Measurements from ENCODE around the gene POF1B.
A peak's percentile ranks its signal among the peaks of the same experiment; 100 is the strongest.
"Not testable (repeated sequence)": the region's sequence is repeated elsewhere in the genome, so short reads cannot be mapped to it uniquely, and the experiment has no call there.

POF1B gene

DNA sequence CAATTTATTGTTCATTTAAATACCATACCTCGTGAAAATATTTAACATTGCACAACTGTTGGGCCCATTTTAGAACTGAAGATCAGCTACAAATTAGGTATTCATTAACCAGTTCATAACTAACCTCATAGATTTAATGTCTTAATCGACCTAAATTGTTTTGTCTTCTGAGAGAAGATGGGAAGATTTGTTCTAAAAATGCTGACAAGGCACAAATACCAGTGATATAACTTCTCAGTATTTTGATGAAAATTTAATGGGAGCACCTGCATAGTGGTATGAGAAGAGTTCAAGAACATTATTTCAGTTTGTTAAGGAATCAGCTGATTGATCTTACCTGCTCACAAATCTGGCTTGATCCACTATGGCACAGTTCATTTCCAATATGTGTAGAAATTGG, 33.9 kb downstream of the POF1B start:
- no peak for DNase-seq
- H3K36me3 ChIP-seq (ENCODE audit: control insufficient read depth, insufficient read depth, low read length) = no peaks in the 10 kb centered on the region
- no peak overlapping the region for H3K27ac ChIP-seq (ENCODE audit: insufficient read depth, low read length, poor library complexity, severe bottlenecking)
- no peaks in the 10 kb centered on the region for H3K4me1 ChIP-seq (ENCODE audit: control insufficient read depth, insufficient read depth, low read length, poor library complexity, severe bottlenecking)
- no peak overlapping the region for H3K4me3 ChIP-seq (ENCODE audit: insufficient read depth, low read depth, low read length, poor library complexity, severe bottlenecking)
- H3K9me3 ChIP-seq (ENCODE audit: control insufficient read depth, low read length) = no peaks in the 10 kb centered on the region
- no peaks in the 10 kb centered on the region for H3K27me3 ChIP-seq (replicated peaks; ENCODE audit: control insufficient read depth, insufficient read depth, low read length, poor library complexity, severe bottlenecking)

DNA sequence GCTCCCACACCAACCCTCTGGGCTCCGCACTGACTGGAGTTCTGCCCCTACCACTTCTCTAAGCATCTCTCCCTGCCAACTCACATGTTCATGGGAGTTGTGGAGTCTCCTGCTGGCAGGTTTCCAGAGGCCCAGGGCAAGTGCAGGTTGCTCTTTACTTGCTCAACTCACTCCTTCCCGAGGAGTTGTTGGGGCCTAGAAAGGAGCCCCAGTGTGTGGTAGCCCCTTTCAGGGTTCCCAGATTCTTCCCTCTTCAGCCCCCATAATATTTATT, 52.5 kb downstream of the POF1B start:
- Histone ChIP-seq H3K9me3 (ENCODE audit: control insufficient read depth, low read length) (no peaks in the 10 kb centered on the region), H3K27ac (ENCODE audit: insufficient read depth, low read length, poor library complexity, severe bottlenecking) (no peak overlapping the region), H3K4me1 (ENCODE audit: control insufficient read depth, insufficient read depth, low read length, poor library complexity, severe bottlenecking) (no peaks in the 10 kb centered on the region), H3K27me3 (replicated peaks; ENCODE audit: control insufficient read depth, insufficient read depth, low read length, poor library complexity, severe bottlenecking) (no peaks in the 10 kb centered on the region), H3K36me3 (ENCODE audit: control insufficient read depth, insufficient read depth, low read length) (no peaks in the 10 kb centered on the region), H3K4me3 (ENCODE audit: insufficient read depth, low read depth, low read length, poor library complexity, severe bottlenecking) (no peak overlapping the region)
- no peak for DNase-seq

DNA sequence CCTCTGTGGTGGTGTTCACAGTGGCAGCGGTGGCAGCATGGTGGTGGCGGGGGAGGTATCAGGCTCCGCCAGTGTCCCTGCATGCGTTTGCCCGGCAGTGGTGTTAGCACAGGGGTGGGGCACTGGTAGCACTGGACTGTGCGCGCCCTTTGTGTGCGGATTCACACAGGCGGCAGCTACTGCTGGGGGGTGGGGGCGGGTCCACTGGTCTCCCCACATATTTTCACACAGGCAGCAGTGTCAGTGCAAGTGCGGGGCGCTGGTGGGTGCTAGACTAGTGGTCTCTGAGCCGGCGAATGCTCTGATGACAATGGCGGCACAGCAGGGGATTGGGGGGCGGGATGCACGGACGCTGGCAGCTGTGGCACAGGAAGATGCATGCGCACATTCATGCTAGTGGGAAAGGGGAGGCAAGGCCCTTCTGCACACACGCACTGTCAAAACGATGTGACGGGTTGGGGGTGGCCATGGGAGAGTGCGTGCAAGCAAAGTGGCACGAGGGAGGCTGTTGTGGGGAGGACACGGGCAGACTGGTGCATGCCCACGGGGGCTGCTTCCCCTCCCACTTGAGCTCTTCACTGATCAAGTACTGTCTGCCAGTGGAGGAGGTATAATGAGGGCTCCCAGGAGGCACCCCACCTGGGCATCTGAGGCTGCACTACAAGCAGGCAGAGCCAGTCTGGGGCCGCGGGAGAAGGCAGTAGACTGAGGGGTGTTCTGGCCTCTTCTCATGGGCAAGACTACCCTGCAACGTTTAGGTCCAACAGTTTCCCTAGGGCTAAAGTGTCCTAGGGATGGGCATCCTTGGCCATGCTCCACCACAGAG, 53.0 kb downstream of the POF1B start:
- Histone ChIP-seq H3K4me1 (ENCODE audit: control insufficient read depth, insufficient read depth, low read length, poor library complexity, severe bottlenecking) (no peaks in the 10 kb centered on the region), H3K27me3 (replicated peaks; ENCODE audit: control insufficient read depth, insufficient read depth, low read length, poor library complexity, severe bottlenecking) (no peaks in the 10 kb centered on the region), H3K4me3 (ENCODE audit: insufficient read depth, low read depth, low read length, poor library complexity, severe bottlenecking) (no peak overlapping the region), H3K9me3 (ENCODE audit: control insufficient read depth, low read length) (no peaks in the 10 kb centered on the region), H3K36me3 (ENCODE audit: control insufficient read depth, insufficient read depth, low read length) (no peaks in the 10 kb centered on the region), H3K27ac (ENCODE audit: insufficient read depth, low read length, poor library complexity, severe bottlenecking) (no peak overlapping the region)
- no peak for DNase-seq

DNA sequence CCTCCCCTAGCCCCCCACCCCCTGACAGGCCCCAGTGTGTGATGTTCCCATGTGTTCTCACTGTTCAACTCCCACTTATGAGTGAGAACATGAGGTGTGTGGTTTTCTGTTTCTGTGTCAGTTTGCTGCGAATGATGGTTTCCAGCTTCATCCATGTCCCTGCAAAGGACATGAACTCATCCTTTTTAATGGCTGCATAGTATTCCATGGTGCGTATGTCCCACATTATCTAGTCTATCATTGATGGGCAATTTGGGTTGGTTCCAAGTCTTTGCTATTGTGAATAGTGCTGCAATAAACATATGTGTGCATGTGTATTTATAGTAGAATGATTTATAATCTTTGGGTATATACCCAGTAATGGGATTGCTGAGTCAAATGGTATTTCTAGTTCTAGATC, 68.1 kb downstream of the POF1B start:
- not testable (repeated sequence) for H3K9me3 ChIP-seq (ENCODE audit: control insufficient read depth, low read length); H3K4me1 ChIP-seq (ENCODE audit: control insufficient read depth, insufficient read depth, low read length, poor library complexity, severe bottlenecking); H3K36me3 ChIP-seq (ENCODE audit: control insufficient read depth, insufficient read depth, low read length); H3K27ac ChIP-seq (ENCODE audit: insufficient read depth, low read length, poor library complexity, severe bottlenecking); H3K4me3 ChIP-seq (ENCODE audit: insufficient read depth, low read depth, low read length, poor library complexity, severe bottlenecking); H3K27me3 ChIP-seq (replicated peaks; ENCODE audit: control insufficient read depth, insufficient read depth, low read length, poor library complexity, severe bottlenecking); DNase-seq

DNA sequence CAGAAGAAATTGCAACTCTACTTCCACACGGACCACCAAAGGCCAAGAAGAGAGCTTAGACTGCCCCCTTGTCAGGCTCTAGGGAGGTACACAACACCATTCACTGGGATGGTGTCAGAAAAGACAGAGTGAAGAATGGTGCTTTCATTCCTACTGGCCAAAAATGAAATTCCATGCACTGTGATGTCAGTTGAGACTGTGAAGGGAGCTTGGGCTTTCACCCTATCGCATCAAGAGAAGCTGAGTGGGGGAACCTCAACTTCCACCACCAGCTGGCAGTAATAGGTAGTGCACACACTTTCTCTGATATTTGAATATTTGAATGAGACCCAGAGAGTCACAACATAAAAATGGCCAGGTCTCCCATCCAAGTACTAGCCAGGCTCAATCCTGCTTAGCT, 69.7 kb downstream of the POF1B start:
- H3K4me1 ChIP-seq (ENCODE audit: control insufficient read depth, insufficient read depth, low read length, poor library complexity, severe bottlenecking) = no peaks in the 10 kb centered on the region
- no peak overlapping the region for H3K27ac ChIP-seq (ENCODE audit: insufficient read depth, low read length, poor library complexity, severe bottlenecking)
- no peak for DNase-seq

DNA sequence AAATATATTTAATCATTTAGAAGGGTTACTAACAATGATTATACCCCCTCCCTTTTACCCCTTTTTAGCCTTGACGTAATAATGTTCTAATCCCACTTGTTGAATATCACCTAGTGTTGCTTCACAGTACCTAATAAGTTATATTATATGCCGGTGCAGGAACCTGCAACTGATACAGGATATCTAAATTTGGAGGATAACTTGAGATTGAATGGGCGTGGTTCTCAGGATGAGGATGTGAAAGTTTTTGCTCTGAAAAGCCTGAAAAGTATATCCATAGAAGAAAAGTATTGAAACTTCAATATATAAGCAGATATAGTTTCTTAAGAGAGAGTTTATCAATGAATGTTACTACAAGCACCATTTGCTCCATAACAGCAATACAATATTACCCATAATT, 75.9 kb downstream of the POF1B start:
- Histone ChIP-seq H3K27me3 (replicated peaks; ENCODE audit: control insufficient read depth, insufficient read depth, low read length, poor library complexity, severe bottlenecking) (no peaks in the 10 kb centered on the region), H3K4me1 (ENCODE audit: control insufficient read depth, insufficient read depth, low read length, poor library complexity, severe bottlenecking) (no peaks in the 10 kb centered on the region), H3K36me3 (ENCODE audit: control insufficient read depth, insufficient read depth, low read length) (no peaks in the 10 kb centered on the region), H3K9me3 (ENCODE audit: control insufficient read depth, low read length) (no peaks in the 10 kb centered on the region), H3K27ac (ENCODE audit: insufficient read depth, low read length, poor library complexity, severe bottlenecking) (no peak overlapping the region), H3K4me3 (ENCODE audit: insufficient read depth, low read depth, low read length, poor library complexity, severe bottlenecking) (no peak overlapping the region)
- DNase-seq = no peak

More for the DNA sequence above, 69.7 kb downstream of the POF1B start:
- Histone ChIP-seq H3K36me3 (ENCODE audit: control insufficient read depth, insufficient read depth, low read length) (no peaks in the 10 kb centered on the region), H3K9me3 (ENCODE audit: control insufficient read depth, low read length) (no peaks in the 10 kb centered on the region), H3K27me3 (replicated peaks; ENCODE audit: control insufficient read depth, insufficient read depth, low read length, poor library complexity, severe bottlenecking) (no peaks in the 10 kb centered on the region), H3K4me3 (ENCODE audit: insufficient read depth, low read depth, low read length, poor library complexity, severe bottlenecking) (no peak overlapping the region)

DNA sequence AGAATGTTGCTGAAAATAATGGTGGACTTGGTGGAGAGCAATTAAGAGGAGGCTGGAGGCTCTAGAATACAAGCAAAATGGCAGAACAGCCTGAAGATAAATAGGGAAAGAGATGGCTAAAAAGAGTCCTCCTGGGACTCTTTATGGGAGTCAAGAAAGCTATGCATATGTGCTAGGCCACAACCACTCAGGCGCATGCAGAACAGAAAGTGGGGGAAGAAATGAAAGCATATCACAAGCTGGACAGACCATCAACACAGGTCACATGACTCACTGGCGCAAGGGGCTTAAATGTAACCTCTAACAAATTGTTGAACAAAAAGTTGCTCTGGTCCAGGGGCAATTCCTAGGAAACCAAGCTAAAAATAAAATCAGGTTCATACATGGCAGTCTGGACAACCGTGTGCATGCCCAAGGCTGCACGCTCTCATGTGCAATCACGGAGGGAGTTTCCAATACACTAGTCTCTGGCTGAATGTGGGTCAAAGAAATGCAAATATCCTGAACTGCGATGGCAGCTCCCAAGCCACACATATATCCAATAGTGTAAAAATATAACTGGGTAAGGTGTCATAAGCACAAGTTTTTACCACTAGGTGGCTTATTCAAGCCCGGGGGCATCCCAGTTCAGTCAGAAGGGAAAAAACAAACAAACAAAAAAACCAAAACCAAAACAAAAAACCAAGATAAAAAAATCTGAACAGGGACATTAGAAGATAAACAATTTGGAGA, 90.3 kb downstream of the POF1B start:
- no peaks in the 10 kb centered on the region for H3K36me3 ChIP-seq (ENCODE audit: control insufficient read depth, insufficient read depth, low read length)
- no peaks in the 10 kb centered on the region for H3K4me1 ChIP-seq (ENCODE audit: control insufficient read depth, insufficient read depth, low read length, poor library complexity, severe bottlenecking)
- DNase-seq = no peak
- H3K27me3 ChIP-seq (replicated peaks; ENCODE audit: control insufficient read depth, insufficient read depth, low read length, poor library complexity, severe bottlenecking) = no peaks in the 10 kb centered on the region
- H3K4me3 ChIP-seq (ENCODE audit: insufficient read depth, low read depth, low read length, poor library complexity, severe bottlenecking) = no peak overlapping the region
- H3K9me3 ChIP-seq (ENCODE audit: control insufficient read depth, low read length) = no peaks in the 10 kb centered on the region
- H3K27ac ChIP-seq (ENCODE audit: insufficient read depth, low read length, poor library complexity, severe bottlenecking) = no peak overlapping the region

DNA sequence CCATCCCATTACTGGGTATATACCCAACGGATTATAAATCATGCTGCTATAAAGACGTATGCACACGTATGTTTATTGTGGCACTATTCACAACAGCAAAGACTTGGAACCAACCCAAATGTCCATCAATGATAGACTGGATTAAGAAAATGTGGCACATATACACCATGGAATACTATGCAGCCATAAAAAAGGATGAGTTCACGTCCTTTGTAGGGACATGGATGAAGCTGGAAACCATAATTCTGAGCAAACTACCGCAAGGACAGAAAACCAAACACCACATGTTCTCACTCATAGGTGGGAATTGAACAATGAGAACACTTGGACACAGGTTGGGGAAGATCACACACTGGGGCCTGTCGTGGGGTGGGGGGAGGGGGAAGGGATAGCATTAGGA, 94.2 kb downstream of the POF1B start:
- H3K27ac ChIP-seq (ENCODE audit: insufficient read depth, low read length, poor library complexity, severe bottlenecking); H3K9me3 ChIP-seq (ENCODE audit: control insufficient read depth, low read length); H3K27me3 ChIP-seq (replicated peaks; ENCODE audit: control insufficient read depth, insufficient read depth, low read length, poor library complexity, severe bottlenecking); DNase-seq; H3K4me1 ChIP-seq (ENCODE audit: control insufficient read depth, insufficient read depth, low read length, poor library complexity, severe bottlenecking); H3K4me3 ChIP-seq (ENCODE audit: insufficient read depth, low read depth, low read length, poor library complexity, severe bottlenecking); H3K36me3 ChIP-seq (ENCODE audit: control insufficient read depth, insufficient read depth, low read length): not testable (repeated sequence)

DNA sequence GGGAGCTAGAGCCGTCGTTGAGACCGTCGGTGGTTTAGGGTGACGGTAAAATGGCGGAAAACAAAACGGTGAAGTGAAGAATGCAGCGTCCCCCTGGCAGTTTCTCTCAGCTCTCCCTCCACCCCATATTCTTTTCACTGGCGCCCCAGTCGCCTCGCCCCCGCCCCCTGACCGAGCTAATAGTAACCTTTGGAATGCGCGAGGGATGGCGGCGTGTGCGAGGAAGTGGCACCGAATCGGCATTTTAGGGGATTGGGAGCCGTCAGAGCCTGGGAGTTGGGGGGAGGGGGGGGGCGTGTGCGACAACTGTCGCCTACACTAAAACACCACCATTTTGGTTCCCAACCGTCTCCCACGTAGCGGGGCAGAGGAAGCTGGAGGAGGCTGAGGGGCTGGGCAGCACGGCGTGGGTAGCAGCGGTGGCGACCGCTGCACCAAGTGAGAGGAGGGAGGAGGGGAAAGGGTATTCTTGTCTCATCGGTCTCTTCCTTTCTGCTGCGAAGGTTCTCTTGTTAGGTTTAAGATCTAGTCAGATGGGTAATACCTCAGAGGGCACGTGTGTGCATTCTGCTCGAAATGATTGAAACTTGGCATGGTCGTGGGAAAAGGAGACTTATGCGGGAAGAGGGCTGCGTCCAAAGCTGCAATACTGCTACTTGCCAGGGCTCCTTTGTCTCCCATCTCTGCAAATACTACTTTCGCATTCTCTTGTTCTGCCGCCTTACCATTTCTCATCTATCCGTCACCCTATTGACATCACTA, 134.8 kb downstream of the POF1B start:
- Histone ChIP-seq H3K27me3 (replicated peaks; ENCODE audit: control insufficient read depth, insufficient read depth, low read length, poor library complexity, severe bottlenecking) (no peaks in the 10 kb centered on the region), H3K36me3 (ENCODE audit: control insufficient read depth, insufficient read depth, low read length) (no peaks in the 10 kb centered on the region), H3K9me3 (ENCODE audit: control insufficient read depth, low read length) (no peaks in the 10 kb centered on the region), H3K4me1 (ENCODE audit: control insufficient read depth, insufficient read depth, low read length, poor library complexity, severe bottlenecking) (no peaks in the 10 kb centered on the region), H3K27ac (ENCODE audit: insufficient read depth, low read length, poor library complexity, severe bottlenecking) (no peak overlapping the region), H3K4me3 (ENCODE audit: insufficient read depth, low read depth, low read length, poor library complexity, severe bottlenecking) (peak overlapping the region; percentile 51)
- DNase-seq = no peak
